GM19193 (cell line): ENCODE results near the gene SEC24B.

ENCODE experiments used
- POLR2A ChIP-seq: IDR thresholded peaks from 4 replicates; pipeline ENCODE4 v1.6.1; 2011; ENCODE audit not compliant: insufficient read depth, insufficient read length; ENCODE audit errors: extremely low read depth

SEC24B gene

GRCh38 chr4:109414938-109415337, 18.7 kb upstream of the SEC24B start:
- TF ChIP-seq POLR2A: no peak

GRCh38 chr4:109418588-109418987, 15.0 kb upstream of the SEC24B start:
- TF ChIP-seq POLR2A: no peak

GRCh38 chr4:109419679-109420078, 13.9 kb upstream of the SEC24B start:
- TF ChIP-seq POLR2A: no peak

- TF ChIP-seq POLR2A: no peak
Measured at GRCh38 chr4:109424093-109424841, 9.3 kb upstream of the SEC24B start.

- no peak for TF ChIP-seq POLR2A
Measured at GRCh38 chr4:109425405-109425804, 8.2 kb upstream of the SEC24B start.

GRCh38 chr4:109429545-109429944, 4.1 kb upstream of the SEC24B start:
- no peak for TF ChIP-seq POLR2A

GRCh38 chr4:109432203-109432602, 1.4 kb upstream of the SEC24B start:
- TF ChIP-seq POLR2A: no peak

GRCh38 chr4:109432696-109433095, 919 bp upstream of the SEC24B start:
- no peak for TF ChIP-seq POLR2A

GRCh38 chr4:109434007-109434971, 674 bp downstream of the SEC24B start:
- no peak for TF ChIP-seq POLR2A

GRCh38 chr4:109435635-109436034, 2.0 kb downstream of the SEC24B start:
- TF ChIP-seq POLR2A: no peak

GRCh38 chr4:109436504-109436903, 2.9 kb downstream of the SEC24B start:
- no peak for TF ChIP-seq POLR2A

- TF ChIP-seq POLR2A: no peak
Measured at GRCh38 chr4:109440948-109441347, 7.3 kb downstream of the SEC24B start.

- TF ChIP-seq POLR2A: no peak
Measured at GRCh38 chr4:109441862-109442458, 8.3 kb downstream of the SEC24B start.

- no peak for TF ChIP-seq POLR2A
Measured at GRCh38 chr4:109444182-109444844, 10.7 kb downstream of the SEC24B start.

GRCh38 chr4:109447278-109447677, 13.7 kb downstream of the SEC24B start:
- no peak for TF ChIP-seq POLR2A
